GM18858 (cell line): ENCODE data around the gene TMEM30A.

ENCODE experiments used
- ATAC-seq: cut with Tn5 transposase; IDR thresholded peaks from one replicate; pipeline ENCODE4 v1.9.1; 2021; ENCODE audit not compliant: unreplicated experiment

TMEM30A gene

DNA sequence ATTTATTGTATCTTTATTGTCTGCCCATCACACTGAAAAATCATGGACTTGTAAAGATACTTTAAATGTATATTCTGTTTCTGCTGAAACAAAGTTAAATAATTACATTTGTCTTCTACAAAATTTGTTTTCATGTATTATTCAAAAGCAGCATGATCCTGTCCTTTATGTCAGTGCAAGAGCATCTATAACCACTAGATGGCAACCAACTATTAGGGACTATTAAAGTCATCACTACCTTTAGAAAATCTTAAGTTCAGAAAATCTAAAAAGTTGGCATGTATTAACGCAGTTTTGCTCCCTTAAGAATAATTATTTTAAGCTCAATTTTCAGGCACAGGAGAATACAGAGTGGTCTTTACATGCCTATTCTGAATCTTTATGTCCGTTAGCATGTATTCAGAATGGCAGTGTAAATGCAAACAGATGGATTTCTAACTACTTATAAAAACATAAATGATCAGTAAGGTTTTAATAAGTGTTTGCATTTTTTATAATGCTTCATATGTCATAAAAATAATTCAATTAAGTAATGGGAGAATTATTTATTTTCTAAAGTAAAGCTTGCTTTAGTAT lies 17.8 kb downstream of the TMEM30A start:
- peak; percentile 84 for ATAC-seq

DNA sequence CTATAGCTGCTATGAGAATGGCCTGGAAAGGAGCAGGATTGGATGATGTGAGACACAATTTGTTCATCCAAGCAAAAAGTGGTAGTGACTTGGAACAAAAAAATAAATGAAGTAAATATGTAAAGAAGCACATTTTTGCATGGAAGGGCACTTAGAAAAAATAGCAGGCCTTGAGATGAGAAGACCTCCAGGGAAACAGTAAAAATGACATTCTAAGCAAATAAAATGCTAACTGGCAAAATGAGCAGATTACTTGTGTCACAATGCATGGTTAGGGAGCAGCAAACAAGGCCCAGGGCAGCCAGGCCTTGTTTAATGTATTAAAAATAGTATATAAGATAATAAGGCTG lies 21.2 kb downstream of the TMEM30A start:
- no peak for ATAC-seq

DNA sequence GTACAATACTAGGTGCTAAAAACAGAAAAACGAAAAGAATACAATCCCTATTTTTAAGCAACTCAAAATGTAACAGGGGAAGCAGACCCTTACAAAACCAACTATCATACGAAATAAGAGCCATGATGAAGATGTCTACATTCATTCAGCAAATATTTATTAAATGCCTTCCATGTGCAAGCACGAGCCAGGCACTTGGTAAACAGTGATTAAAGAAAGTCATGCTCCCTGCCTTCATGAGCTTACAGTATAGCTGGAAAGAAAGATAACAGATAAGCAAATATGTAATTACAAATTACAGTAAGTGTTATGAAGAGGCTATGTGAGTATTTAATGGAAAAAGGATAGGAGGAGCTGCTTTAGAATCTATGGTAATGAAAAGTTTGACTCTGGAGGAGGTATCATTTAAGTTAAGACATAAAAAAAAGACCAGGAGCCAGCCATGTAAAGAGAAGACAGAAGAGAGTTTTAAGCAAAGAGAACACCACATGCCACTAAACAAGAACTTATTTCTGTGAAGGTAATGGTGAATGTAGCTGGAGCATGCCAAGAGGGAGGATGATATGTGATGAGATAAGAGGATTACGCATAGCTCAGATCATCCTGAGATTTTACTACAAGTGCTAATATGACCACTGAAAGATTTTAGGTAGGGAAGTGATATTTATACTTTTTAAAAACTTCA lies 21.7 kb downstream of the TMEM30A start:
- no peak for ATAC-seq

DNA sequence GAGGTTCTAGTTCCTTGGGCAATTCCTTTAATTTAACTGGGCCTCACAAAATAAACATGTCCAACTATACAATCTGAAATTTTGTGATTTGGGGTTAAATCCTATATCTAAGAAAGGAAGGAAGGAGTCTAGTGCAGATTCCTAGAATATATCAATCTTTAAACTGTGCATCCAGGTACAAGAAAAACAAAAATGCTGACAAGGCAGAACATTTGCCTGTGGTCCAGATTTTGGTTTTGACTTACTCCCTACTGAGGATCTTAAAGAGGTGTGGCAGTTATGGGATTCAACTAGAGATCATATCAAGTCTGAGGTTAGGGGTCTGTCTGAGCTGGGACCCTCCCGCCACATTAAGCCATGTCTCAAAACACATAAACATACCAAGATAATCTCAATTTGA lies 23.3 kb downstream of the TMEM30A start:
- no peak for ATAC-seq

DNA sequence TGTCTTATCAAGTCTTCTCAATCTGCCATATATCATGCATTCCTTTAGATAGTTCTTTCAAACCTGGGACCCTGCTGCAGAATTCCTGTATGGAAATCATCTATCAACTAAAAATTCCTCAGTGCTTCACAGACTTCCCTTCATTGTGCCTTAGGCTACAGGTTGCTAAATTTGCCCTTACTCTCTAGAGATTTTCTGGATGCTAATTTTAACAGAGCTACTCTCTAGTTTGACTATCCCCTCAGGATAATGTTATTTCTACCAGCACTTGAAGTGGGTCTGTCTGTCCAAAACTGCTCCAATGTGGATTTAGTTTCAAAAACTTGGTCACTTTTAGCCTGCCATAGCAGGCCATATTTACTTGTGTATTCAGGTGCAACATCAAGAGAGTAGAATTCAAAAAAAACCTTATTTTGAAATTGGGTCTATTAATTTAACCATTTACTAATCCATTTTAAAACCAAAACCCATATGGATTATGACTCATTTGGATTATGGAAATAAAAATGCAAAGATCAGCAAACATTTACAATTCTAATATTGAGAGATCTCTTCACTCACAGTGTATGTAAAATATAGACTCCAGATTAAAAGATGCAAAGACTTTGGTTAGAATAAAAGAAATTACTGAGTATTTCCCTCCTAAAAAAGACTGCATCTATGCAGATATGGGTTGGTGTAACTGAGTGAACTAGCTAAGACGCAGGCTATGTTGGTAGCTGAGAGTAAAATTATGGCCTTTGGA lies 27.1 kb downstream of the TMEM30A start:
- ATAC-seq = no peak

DNA sequence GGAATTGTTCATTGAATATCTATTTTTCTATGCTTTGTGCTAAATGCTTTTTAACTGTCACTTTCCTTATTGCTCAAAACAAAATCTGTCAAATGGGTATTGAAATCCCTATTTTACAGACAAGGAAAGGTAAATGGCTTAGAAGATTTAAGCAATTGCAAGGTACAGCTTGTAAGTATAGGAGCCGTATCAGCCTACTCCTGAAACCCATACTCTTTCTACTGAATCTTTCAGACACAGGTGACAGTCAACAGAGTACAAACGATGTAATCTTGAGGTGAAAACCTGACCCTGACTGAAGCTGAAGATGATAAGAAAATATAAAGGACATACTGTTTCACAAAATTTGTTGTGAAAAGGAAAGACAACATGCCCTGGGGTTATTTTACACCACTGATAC lies 34.0 kb downstream of the TMEM30A start:
- ATAC-seq = no peak

DNA sequence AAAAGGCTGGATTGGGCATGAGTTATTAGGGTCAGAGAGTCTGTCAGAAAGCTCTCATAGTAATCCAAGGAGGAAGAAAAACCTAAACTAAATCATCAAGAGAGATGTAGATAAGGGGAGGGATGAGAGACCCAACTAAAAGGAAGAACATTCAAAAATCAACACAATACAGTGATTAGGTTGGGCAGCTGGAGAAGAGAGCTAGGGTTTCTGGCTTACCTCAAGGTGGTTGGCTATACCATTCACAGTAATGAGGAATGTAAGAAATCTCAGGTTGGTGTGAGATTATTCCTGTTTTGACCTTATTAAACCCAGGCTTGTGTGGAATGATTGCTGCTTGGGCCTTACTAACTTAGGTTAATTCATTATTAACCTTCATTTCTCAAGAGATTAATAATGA lies 34.8 kb downstream of the TMEM30A start:
- ATAC-seq = no peak

DNA sequence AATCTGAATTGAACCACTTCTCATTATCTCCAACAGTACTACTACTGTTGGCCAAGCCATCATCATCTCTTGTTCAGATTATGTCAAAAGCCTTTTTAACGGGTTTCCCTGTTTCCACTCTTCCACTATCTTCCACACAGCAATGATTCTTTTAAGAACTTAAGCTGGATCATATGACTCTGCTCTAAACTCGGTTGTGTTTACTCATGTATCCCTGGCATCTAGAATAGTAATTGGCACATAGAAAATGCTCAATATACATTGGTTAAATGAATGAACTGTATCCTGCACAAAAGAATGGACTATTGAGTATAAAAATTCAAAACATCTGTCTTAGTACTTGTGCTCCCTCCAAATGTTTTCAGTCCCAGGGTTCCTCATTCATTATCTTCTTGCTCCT lies 38.2 kb downstream of the TMEM30A start:
- ATAC-seq = no peak

DNA sequence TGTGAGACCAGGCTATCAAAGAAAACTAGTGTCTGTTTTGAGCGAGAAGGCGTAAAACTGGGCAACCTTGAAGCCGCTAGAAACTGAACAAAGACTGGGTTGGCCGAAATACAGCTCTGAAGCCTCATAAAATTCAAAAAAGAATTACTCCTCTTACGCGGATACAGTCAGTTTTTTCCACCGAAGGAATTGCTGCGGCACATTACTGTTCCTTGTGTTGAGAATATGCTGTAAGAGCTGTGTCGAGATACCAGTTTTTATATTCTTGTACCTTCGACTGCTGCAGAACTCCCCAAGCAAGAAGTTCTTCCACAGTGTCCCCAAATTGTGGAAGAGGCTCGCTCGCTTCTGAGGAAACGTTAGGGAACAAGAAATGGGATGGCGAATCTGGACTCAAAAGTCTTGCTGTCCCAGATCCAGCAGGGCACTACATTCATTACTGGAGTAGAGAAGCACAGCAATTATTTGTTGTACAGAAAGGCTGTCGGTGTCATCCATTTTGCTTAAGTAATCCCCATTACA lies 40.5 kb downstream of the TMEM30A start:
- no peak for ATAC-seq

DNA sequence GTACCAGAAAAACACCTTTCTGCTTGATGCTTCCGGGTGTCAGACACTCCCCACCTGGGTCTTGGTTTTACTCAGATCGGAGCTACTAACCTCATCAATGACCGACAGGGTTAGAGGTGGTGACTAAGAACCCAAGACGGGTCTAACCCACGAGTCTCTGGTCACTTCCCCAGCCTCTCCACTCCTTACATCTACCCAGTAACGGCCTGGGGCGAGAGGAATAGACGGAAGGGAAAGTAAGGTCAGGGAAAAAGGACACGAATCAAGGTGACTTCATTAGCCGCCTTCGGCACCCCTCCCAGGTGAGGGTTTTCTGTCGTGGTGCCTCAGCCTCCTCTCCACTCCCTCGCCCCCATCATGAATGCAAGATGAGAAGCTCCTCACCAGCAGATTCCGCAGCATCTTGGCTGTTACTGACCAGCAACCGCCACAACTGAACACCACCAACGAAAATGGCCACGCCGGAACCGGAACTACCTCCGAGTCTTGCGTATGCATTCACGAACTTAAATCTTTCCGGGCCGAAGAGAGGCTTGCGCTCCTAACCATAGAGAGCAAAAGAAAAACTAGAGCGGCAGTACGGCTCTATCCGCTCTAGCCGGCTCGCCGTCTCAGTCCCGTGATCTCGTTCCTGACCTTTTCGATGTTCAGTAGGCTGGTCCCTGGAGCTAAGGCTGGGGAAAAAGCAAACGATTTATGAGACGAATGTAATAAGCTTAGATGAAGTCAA lies 41.1 kb downstream of the TMEM30A start, which contains the start of gene COX7A2:
Gene COX7A2 (minus strand): TSS at position 469 of the 730 bp plus-strand sequence. CDS start 67 bp downstream, at position 402.
- ATAC-seq = peak; percentile 94

DNA sequence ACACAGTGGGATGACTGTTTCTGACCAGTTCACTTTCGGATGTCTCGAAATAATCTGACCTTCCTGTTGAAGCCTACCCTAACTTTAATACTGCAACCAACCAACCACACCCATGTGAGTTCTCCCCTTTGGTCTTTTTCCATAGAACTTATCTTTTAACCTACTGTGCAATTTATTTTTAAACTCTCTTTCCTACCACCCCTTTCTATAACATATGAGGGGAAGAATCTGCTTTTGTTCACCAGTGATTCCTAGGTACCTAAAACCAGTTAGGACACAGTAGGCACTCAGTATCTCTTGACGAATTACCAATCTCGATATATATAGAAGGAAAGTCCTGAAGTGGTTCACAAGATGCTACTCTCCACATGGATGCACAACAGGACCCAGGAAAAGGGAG lies 48.0 kb downstream of the TMEM30A start:
- no peak for ATAC-seq

DNA sequence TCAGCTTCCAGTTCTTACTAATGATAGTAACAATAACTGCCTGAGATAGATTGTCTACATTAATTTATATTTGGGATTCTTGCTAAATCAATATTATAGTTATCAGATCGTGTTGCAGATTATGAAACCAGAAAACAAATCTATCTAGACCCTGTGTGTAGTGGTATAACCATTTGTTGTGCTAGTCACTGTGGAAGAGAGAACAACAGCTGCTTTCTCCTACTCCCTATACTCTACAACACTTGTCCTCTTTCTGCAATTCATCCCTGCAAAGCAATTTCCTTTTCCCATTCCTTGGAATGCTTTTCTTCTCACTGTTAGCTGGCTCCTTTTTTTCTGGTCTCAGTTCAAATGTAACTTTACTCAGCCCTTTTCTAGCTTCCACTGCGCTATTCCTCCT lies 49.3 kb downstream of the TMEM30A start:
- ATAC-seq = no peak

DNA sequence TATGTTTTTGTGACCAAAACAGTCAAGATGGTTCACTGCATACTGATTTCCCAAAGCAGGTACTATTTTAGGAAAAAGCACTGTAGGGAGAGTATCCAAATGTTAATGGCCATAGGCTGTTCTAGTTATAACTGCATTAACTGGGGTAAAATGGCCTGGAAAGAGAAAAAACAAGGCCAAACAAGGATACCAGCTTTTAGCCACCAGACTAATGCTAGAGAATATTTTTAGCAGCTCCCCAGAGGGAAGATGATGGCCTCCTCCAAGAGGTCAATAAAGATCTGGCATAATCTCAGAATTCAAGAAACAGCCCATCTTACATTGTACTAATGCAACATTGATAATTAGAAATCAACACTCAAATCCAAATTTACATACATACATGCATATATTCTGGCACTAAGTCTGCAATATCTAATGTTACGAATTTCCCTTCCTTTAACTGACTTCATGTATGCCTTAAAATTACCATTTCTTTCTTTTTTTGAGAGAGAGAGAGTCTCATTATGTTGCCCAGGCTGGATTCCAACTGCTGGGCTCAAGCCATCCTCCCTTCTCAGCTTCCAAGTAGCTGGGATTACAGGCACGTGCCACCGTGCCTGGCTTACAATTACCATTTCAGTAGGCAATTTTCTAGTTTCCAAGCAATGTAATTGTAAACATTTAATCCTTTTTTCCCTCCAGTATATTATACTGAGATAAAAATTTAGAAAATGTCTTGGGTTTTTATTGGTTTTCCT lies 50.3 kb downstream of the TMEM30A start:
- no peak for ATAC-seq

DNA sequence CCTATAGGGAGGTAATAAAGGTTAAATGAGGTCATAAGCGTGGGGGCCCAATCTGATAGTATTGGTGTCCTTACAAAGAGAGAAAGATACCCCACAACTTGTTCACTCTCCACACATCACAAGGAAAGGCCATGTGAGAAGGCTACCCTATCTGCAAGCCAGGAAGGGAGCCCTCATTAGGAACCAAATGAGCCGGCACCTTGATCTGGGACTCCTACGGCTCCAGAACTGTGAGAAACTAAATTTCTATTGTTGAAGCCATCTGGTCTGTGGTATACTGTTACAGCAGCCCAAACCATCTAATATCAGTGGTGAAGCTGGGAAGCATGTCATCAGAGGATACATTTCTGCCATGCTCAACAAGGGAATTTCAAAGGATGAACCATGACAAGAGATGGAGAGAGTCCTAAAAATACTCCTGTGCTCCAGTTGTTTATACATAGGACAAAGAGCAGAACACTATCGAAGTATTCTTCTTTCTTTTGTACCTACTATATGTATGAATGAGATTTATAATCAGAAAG lies 51.4 kb downstream of the TMEM30A start:
- no peak for ATAC-seq

DNA sequence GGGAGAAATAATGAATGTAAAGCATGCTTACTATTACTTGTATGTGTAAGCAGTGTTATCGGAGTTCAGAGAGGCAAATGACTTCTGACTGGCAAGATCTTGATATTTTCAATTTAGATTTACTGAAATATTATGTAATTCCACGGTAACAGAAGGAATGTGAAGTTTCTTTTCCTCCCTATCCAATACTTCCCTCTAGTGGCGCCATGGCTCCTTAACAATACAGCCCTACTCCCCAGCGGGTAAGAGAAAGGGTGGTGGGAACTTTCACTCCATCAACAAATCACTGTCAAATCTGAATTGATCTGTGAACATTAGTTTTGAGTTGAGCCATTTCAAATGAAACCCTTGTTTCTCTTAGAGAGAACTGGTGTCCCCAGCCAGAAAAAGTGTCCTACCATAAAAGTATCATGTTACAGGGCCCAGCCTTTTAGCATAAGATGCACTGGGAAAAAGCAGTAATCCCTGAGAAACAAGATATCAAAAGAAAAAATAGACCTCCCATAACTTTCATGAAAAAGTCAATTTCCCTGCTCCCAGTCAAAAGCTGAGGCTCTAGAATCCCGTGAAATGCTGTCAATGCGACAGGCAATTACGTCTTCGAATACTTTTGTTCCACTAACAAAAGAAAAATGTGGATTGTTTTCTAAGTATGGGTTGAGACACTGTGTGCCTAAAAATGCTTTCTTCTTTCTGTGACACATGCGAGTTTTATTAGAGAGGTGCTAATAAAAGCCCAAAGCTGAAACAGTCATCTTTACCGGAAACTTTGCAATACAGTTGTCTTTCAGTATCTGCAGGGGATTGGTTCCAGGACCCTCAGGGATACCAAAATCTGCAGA lies 53.9 kb downstream of the TMEM30A start:
- no peak for ATAC-seq

DNA sequence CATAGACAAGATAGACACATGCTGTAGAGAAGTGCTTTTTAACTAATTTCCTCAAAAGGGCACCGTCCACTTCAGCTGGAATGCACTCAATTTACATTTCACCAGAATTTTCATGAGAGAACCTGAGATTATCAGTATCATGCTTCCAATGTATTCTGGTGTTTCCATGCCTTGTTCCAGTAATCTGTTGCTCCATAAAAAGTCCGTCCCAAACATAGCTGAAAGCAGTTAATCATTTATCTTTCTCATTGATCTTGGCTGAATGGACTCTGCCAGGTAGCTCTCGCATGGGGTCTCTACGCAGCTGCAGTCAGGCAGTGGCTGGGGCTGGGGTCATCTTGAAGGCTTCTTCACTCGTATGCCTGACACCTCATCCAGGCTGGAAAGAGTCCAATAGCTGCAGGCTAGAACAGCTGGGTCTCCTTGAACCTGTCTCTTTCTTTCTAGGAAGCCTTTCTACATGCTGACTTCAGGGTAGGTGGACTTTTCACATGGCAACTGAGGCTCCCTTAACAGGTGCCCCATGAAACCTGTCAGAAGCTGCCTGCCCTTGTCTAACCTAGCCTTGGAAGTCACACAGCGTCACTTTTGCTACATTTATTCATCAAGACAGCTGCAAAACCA lies 60.2 kb downstream of the TMEM30A start:
- ATAC-seq = no peak

DNA sequence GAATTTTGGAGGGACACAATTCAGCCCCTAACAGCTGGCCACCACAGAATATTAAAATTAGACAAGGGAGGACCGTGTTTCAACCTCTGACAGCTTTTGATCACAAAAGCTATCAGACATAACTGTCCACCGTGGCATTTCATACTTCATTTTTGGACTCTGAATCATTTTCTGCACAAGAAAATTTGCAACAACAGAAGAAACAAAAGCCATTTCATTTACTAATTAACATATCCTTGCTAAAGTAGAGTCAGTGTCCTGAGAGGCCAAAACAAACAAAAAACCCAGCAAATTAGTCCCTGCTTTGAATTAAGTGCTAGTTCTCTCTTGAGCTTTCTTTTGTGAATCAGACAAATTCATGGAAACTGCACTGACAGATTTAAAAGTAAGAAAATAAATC lies 61.2 kb downstream of the TMEM30A start:
- ATAC-seq = no peak

DNA sequence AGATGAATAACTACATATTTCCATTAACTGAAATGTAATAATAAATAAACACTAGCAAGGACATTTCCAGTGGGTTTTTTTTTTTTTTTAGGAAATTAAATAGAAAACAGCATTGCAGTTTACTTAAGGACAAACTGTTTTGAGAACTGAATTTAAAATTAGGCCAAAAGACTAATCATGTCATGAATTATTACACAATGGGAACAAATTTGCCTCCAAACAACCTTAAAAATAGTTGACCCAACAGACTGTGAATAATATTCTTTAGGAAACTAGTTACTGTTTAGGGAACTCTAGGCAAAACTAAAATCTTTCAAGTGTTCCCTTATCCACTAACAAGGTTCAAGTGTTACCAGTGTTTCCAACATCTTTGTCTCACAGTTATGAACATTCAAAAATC lies 62.3 kb downstream of the TMEM30A start:
- no peak for ATAC-seq

DNA sequence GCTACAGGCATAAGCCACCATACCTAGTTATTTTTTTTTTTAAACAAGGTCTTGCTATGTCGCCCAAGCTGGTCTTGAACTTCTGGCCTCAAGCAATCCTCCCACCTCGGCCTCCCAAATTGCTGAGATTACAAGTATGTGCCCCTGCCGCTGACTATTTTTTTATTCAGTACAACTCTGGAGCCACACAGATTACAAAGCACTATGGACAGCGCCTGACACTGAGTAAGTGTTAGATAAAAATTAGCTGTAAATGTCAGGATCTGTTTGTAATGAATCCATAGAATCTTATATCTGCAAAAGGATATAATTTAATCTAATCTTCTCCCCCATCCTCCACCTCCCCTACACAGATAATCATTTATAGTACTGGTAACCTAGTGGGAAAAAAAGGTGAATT lies 63.5 kb downstream of the TMEM30A start:
- no peak for ATAC-seq
